ENCODE measurements around the gene CCS.
A peak's percentile ranks its signal among the peaks of the same experiment; 100 is the strongest.
"Not testable (repeated sequence)": the region's sequence is repeated elsewhere in the genome, so short reads cannot be mapped to it uniquely, and the experiment has no call there.

CCS gene

GRCh38 chr11:66580803-66581202 lies 12.2 kb upstream of the CCS start:
- Histone ChIP-seq H3K27ac (ENCODE audit: low read length) (no peak overlapping the region), H3K9me3 (ENCODE audit: insufficient read depth, low read depth, low read length) (peaks cover 14% of the 10 kb centered on the region), H3K9ac (ENCODE audit: low read depth, low read length) (no peak overlapping the region), H3K36me3 (ENCODE audit: insufficient read depth, low read depth, low read length) (no peaks in the 10 kb centered on the region), H3K4me1 (ENCODE audit: insufficient read depth, low read length) (no peaks in the 10 kb centered on the region; the same call in 1 of the 2 replicates), H3K4me3 (ENCODE audit: low read length) (no peak overlapping the region), H3K27me3 (ENCODE audit: insufficient read depth, low read length) (peaks cover 6% of the 10 kb centered on the region)

- no peaks in the 10 kb centered on the region; the same call in 1 of the 2 replicates for H3K4me1 ChIP-seq (ENCODE audit: insufficient read depth, low read length)
- no peak overlapping the region for H3K4me3 ChIP-seq (ENCODE audit: low read length)
- H3K9me3 ChIP-seq (ENCODE audit: insufficient read depth, low read depth, low read length), result peaks cover 14% of the 10 kb centered on the region
- H3K9ac ChIP-seq (ENCODE audit: low read depth, low read length), result no peak overlapping the region
- peaks cover 6% of the 10 kb centered on the region for H3K27me3 ChIP-seq (ENCODE audit: insufficient read depth, low read length)
- no peak overlapping the region for H3K27ac ChIP-seq (ENCODE audit: low read length)
- no peaks in the 10 kb centered on the region for H3K36me3 ChIP-seq (ENCODE audit: insufficient read depth, low read depth, low read length)
These were observed 11.7 kb upstream of the CCS start for GRCh38 chr11:66581261-66581660.

- H3K4me1 ChIP-seq (ENCODE audit: insufficient read depth, low read length); H3K36me3 ChIP-seq (ENCODE audit: insufficient read depth, low read depth, low read length); H3K9ac ChIP-seq (ENCODE audit: low read depth, low read length); H3K4me3 ChIP-seq (ENCODE audit: low read length); H3K27ac ChIP-seq (ENCODE audit: low read length); H3K27me3 ChIP-seq (ENCODE audit: insufficient read depth, low read length): not testable (repeated sequence)
- peaks cover 14% of the 10 kb centered on the region for H3K9me3 ChIP-seq (ENCODE audit: insufficient read depth, low read depth, low read length)
These were observed 10.3 kb upstream of the CCS start for GRCh38 chr11:66582565-66583147.

DNA sequence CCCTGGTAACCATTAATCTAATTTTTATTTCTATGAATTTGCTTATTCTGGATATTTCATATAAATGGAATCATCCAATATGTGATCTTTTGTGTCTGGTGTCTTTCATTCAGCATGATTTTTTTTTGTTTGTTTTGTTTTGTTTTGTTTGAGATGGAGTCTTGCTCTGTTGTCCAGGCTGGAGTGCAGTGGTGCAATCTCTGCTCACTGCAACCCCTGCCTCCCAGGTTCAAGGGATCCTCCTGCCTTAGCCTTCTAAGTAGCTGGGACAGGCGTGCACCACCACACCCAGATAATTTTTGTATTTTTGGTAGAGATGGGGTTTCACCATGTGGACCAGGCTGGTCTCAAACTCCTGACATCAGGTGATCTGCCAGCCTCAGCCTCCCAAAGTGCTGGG lies 7.5 kb upstream of the CCS start:
- H3K4me3 ChIP-seq (ENCODE audit: low read length); H3K36me3 ChIP-seq (ENCODE audit: insufficient read depth, low read depth, low read length); H3K27ac ChIP-seq (ENCODE audit: low read length); H3K27me3 ChIP-seq (ENCODE audit: insufficient read depth, low read length); H3K9ac ChIP-seq (ENCODE audit: low read depth, low read length); H3K4me1 ChIP-seq (ENCODE audit: insufficient read depth, low read length): not testable (repeated sequence)
- peaks cover 19% of the 10 kb centered on the region for H3K9me3 ChIP-seq (ENCODE audit: insufficient read depth, low read depth, low read length)

DNA sequence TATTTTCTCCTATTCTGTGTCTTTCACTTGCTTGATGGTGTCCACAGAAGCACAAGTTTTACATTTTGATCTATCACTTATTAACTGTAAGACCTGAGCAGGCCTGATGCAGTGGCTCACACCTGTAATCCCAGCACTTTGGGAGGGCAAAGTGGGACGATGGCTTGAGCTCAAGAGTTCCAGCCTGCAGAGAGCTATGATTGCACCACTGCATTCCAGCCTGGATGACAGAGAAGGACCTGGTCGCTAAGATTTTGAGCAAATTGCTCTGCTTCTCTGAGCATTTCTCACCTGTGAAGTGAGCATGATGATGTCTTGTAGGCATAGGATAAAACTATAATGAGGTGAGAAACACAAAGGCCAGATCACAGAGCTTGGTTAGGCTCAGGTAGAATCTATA lies 6.8 kb upstream of the CCS start:
- Histone ChIP-seq H3K4me3 (ENCODE audit: low read length) (no peak overlapping the region), H3K9ac (ENCODE audit: low read depth, low read length) (no peak overlapping the region), H3K27me3 (ENCODE audit: insufficient read depth, low read length) (0 out of 2 replicates have a peak, but pooled peaks cover 2% of the 10 kb centered on the region), H3K27ac (ENCODE audit: low read length) (no peak overlapping the region), H3K4me1 (ENCODE audit: insufficient read depth, low read length) (no peaks in the 10 kb centered on the region; the same call in 1 of the 2 replicates), H3K9me3 (ENCODE audit: insufficient read depth, low read depth, low read length) (peaks cover 26% of the 10 kb centered on the region), H3K36me3 (ENCODE audit: insufficient read depth, low read depth, low read length) (no peaks in the 10 kb centered on the region)

DNA sequence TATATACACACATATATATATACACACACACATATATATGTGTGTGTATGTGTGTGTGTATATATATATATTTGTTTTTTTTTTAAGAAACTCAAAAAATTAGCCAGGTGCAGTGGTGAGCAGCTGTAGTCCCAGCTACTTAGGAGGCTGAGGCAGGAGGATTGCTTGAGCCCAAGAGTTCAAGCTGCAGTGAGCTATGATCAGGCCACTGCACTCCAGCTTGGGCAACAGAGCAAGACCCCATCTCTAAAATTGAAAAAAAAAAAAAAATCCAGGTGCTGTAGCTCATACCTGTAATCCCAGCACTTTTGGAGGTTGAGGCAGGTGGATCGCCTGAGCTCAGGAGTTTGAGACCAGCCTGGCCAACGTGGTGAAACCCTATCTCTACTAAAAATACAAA lies 3.7 kb upstream of the CCS start:
- not testable (repeated sequence) for H3K4me1 ChIP-seq (ENCODE audit: insufficient read depth, low read length); H3K9ac ChIP-seq (ENCODE audit: low read depth, low read length); H3K27ac ChIP-seq (ENCODE audit: low read length); H3K36me3 ChIP-seq (ENCODE audit: insufficient read depth, low read depth, low read length); H3K4me3 ChIP-seq (ENCODE audit: low read length)
- peaks cover 13% of the 10 kb centered on the region; the same call in 1 of the 2 replicates for H3K27me3 ChIP-seq (ENCODE audit: insufficient read depth, low read length)
- peaks cover 21% of the 10 kb centered on the region; the same call in 1 of the 2 replicates for H3K9me3 ChIP-seq (ENCODE audit: insufficient read depth, low read depth, low read length)

- H3K27ac ChIP-seq (ENCODE audit: low read length), result no peak overlapping the region
- H3K27me3 ChIP-seq (ENCODE audit: insufficient read depth, low read length), result peaks cover 13% of the 10 kb centered on the region; the same call in 1 of the 2 replicates
- H3K9me3 ChIP-seq (ENCODE audit: insufficient read depth, low read depth, low read length), result peaks cover 21% of the 10 kb centered on the region; the same call in 1 of the 2 replicates
- H3K4me1 ChIP-seq (ENCODE audit: insufficient read depth, low read length), result no peaks in the 10 kb centered on the region
- no peaks in the 10 kb centered on the region for H3K36me3 ChIP-seq (ENCODE audit: insufficient read depth, low read depth, low read length)
- H3K4me3 ChIP-seq (ENCODE audit: low read length), result no peak overlapping the region
- H3K9ac ChIP-seq (ENCODE audit: low read depth, low read length), result no peak overlapping the region
These were observed 2.8 kb upstream of the CCS start for GRCh38 chr11:66589996-66590675.

DNA sequence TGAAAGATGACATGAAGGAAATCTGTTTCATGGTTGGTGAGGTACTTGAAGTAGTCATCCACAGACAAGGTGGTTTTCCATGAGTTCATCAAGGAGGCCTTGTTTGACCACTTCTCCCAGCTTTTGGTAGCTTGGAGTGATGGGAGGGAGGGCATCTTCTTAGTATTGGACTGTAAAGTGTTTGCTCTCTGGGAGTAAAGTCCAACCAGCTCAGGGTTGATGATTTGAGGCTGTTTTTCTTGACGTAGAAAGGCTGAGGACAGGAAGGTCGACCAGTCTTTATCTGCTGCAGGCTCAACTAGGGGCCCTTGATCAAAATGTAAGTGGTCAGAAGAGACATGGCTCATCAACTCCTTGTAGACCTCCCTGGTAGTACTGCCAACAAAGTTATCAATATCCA lies 1.8 kb upstream of the CCS start:
- no peak overlapping the region for H3K4me3 ChIP-seq (ENCODE audit: low read length)
- H3K4me1 ChIP-seq (ENCODE audit: insufficient read depth, low read length), result no peaks in the 10 kb centered on the region
- H3K27me3 ChIP-seq (ENCODE audit: insufficient read depth, low read length), result peaks cover 13% of the 10 kb centered on the region; the same call in 1 of the 2 replicates
- H3K9ac ChIP-seq (ENCODE audit: low read depth, low read length), result no peak overlapping the region
- peaks cover 21% of the 10 kb centered on the region; the same call in 1 of the 2 replicates for H3K9me3 ChIP-seq (ENCODE audit: insufficient read depth, low read depth, low read length)
- H3K27ac ChIP-seq (ENCODE audit: low read length), result no peak overlapping the region
- H3K36me3 ChIP-seq (ENCODE audit: insufficient read depth, low read depth, low read length), result no peaks in the 10 kb centered on the region

DNA sequence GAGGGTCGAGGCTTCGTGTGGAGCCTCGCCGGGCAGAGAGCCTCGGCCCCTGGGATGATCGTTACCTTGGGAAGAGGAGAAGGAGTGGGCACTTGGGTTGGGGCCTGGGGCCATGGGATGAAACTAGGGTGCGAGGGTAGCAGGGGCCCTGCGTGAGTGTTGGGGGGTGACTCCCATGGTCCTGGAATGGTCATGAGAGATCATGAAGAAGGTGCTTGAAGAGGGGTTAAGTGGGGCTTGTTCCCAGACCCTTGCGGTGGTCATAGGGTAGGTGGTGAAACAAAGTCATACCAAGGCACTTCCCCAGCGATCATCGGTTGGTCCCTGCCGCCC lies 284 bp downstream of the CCS start:
- Histone ChIP-seq H3K27ac (ENCODE audit: low read length) (no peak overlapping the region), H3K9ac (ENCODE audit: low read depth, low read length) (peak overlapping the region; percentile 83; the same call in 1 of the 2 replicates), H3K4me1 (ENCODE audit: insufficient read depth, low read length) (no peaks in the 10 kb centered on the region), H3K9me3 (ENCODE audit: insufficient read depth, low read depth, low read length) (peaks cover 21% of the 10 kb centered on the region; the same call in 1 of the 2 replicates), H3K36me3 (ENCODE audit: insufficient read depth, low read depth, low read length) (0 out of 2 replicates have a peak, but pooled peaks cover 3% of the 10 kb centered on the region), H3K4me3 (ENCODE audit: low read length) (peak overlapping the region; percentile 85), H3K27me3 (ENCODE audit: insufficient read depth, low read length) (peaks cover 13% of the 10 kb centered on the region; the same call in 1 of the 2 replicates)

DNA sequence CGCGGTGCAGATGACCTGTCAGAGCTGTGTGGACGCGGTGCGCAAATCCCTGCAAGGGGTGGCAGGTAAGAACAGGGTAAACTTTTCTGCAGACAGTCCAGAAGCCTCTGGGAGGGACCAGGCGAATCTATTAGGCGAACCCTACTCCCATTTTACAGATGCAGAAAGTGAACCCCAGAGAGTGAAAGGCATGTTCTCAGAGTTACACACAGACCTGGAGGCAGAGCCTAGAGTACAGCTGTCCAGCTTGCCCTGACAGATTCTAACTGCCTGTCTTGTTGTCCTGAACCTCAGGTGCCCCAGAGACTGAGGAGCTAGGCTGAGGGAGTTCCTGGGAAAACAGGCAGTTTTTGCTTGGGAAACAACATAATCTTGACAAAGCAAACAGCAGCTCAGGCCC lies 665 bp downstream of the CCS start:
- peaks cover 21% of the 10 kb centered on the region; the same call in 1 of the 2 replicates for H3K9me3 ChIP-seq (ENCODE audit: insufficient read depth, low read depth, low read length)
- H3K9ac ChIP-seq (ENCODE audit: low read depth, low read length), result peak overlapping the region; percentile 83; the same call in 1 of the 2 replicates
- peak overlapping the region; percentile 85 for H3K4me3 ChIP-seq (ENCODE audit: low read length)
- H3K4me1 ChIP-seq (ENCODE audit: insufficient read depth, low read length), result no peaks in the 10 kb centered on the region
- H3K27me3 ChIP-seq (ENCODE audit: insufficient read depth, low read length), result peaks cover 13% of the 10 kb centered on the region; the same call in 1 of the 2 replicates
- H3K36me3 ChIP-seq (ENCODE audit: insufficient read depth, low read depth, low read length), result 0 out of 2 replicates have a peak, but pooled peaks cover 3% of the 10 kb centered on the region
- H3K27ac ChIP-seq (ENCODE audit: low read length), result no peak overlapping the region

- Histone ChIP-seq H3K9me3 (ENCODE audit: insufficient read depth, low read depth, low read length) (peaks cover 15% of the 10 kb centered on the region; the same call in 1 of the 2 replicates), H3K9ac (ENCODE audit: low read depth, low read length) (no peak overlapping the region), H3K27ac (ENCODE audit: low read length) (no peak overlapping the region), H3K36me3 (ENCODE audit: insufficient read depth, low read depth, low read length) (peaks cover 18% of the 10 kb centered on the region; the same call in 1 of the 2 replicates), H3K4me3 (ENCODE audit: low read length) (no peak overlapping the region), H3K27me3 (ENCODE audit: insufficient read depth, low read length) (peaks cover 13% of the 10 kb centered on the region; the same call in 1 of the 2 replicates), H3K4me1 (ENCODE audit: insufficient read depth, low read length) (no peaks in the 10 kb centered on the region)
These were observed 2.4 kb downstream of the CCS start for GRCh38 chr11:66595245-66595904.
